Islet precursor cell (in vitro differentiated cells): ENCODE measurements around the gene SLC16A11.
"Not testable (repeated sequence)": the region's sequence is repeated elsewhere in the genome, so short reads cannot be mapped to it uniquely, and the experiment has no call there.

Experiments
- DNase-seq: peaks from one replicate; pipeline ENCODE4 v3.0.0-alpha.2; 2018

Gene SLC16A11, protein sequence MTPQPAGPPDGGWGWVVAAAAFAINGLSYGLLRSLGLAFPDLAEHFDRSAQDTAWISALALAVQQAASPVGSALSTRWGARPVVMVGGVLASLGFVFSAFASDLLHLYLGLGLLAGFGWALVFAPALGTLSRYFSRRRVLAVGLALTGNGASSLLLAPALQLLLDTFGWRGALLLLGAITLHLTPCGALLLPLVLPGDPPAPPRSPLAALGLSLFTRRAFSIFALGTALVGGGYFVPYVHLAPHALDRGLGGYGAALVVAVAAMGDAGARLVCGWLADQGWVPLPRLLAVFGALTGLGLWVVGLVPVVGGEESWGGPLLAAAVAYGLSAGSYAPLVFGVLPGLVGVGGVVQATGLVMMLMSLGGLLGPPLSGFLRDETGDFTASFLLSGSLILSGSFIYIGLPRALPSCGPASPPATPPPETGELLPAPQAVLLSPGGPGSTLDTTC

GRCh38 chr17:7043497-7044198, at the start of gene SLC16A11:
Gene SLC16A11, minus strand, starts transcription at chr17:7044092. Its CDS starts 579 bp downstream, at chr17:7043513.
- DNase-seq: no peak

DNA sequence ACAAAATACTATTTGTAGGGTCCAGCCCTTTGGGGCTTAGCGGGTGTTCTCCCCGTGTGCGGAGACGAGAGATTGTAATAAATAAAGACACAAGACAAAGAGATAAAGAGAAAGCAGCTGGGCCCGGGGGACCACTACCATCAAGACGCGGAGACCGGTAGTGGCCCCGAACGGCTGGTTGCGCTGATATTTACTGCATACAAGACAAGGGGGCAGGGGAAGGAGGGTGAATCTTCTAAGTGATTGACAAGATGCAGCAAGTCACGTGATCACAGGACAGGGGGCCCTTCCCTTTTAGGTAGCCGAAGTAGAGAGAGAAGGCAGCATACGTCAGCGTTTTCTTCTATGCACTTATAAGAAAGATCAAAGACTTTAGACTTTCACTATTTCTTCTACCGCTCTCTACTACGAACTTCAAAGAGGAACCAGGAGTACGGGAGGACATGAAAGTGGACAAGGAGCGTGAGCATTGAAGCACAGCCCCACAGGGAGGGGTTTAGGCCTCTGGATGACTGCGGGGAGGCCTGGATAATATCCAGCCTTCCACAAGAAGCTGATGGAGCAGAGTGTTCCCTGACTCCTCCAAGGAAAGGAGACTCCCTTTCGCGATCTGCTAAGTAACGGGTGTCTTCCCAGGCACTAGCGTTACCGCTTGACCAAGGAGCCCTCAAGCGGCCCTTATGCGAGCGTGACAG, 47.6 kb upstream of the SLC16A11 start:
- not testable (repeated sequence) for DNase-seq

DNA sequence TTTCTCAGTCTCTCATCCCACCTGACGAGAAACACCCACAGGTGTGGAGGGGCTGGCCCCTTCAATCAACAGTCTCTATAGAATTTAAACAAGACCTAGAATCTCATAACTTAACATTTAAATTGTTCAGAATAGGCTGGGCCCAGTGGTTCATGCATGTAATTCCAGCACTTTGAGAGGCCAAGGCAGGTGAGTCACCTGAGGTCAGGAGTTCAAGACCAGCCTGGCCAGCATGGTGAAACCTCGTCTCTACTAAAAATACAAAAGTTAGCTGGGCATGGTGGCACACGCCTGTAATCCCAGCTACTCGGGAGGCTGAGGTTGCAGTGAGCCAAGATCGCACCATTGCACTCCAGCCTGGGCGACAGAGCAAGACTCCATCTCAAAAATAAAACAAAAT, 45.7 kb upstream of the SLC16A11 start:
- DNase-seq: not testable (repeated sequence)

DNA sequence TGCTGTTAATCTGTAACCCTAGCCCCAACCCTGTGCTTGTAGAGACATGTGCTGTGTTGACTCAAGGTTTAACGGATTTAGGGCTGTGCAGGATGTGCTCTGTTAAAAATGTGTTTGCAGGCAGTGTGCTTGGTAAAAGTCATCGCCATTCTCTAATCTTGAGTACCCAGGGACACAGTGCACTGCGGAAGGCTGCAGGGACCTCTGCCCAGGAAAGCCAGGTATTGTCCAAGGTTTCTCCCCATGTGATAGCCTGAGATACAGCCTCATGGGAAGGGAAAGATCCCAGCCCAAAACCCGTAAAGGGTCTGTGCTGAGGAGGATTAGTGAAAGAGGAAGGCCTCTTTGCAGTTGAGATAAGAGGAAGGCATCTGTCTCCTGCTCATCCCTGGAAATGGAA, 44.5 kb upstream of the SLC16A11 start:
- DNase-seq: not testable (repeated sequence)

- no peak for DNase-seq
These were observed 40.2 kb upstream of the SLC16A11 start for GRCh38 chr17:7084088-7084487.

- DNase-seq: no peak
These were observed 39.7 kb upstream of the SLC16A11 start for GRCh38 chr17:7083592-7083991.

GRCh38 chr17:7081341-7082062, 37.6 kb upstream of the SLC16A11 start:
- no peak for DNase-seq

GRCh38 chr17:7080456-7081041, 36.7 kb upstream of the SLC16A11 start:
- DNase-seq: no peak

DNA sequence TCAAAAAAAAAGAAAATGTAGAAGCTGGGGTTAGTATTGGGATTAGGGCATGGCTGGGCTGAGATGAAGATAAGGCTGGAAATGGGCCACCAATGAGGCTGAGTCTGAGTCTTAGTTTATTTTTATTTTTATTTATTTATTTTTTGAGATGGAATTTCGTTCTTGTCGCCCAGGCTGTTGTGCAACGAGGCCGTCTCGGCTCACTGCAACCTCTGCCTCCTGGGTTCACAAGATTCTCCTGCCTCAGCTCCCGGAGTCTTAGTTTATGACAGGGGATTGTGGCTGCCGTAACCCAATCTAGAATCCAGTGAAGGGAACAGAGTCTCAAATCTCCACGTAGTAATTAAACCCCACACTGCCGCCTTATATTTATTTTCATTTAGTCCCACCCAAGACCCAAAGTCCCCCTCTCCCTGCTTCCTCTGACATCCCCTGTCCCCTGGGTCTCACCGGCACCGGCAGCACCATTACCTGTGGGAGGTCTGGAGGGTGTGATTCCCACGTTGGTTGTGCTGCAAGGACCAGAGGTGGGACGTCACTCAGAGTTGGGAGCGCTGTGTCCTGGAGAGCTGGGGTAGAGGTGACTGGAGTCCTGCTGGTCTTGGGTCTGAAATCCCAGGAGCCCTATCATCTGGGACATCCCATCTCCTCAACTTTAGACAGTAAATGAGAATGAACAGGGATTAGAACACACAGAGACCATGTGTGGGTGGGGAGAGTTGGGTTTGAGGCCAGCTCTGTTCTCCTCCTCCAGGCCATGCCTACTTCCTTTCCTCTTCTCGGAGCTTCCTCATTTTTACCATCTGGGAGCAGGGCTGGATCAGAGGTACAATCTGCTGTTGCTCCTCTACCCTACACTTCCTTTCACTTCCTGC, 35.9 kb upstream of the SLC16A11 start, which contains the start of gene CLEC10A:
TSS of gene CLEC10A (minus strand) at position 671 of the 875 bp plus-strand sequence. CDS start 1,439 bp downstream, outside the sequence.
- no peak for DNase-seq

- no peak for DNase-seq
These were observed 34.8 kb upstream of the SLC16A11 start for GRCh38 chr17:7078711-7079110.

GRCh38 chr17:7077911-7078546, 34.1 kb upstream of the SLC16A11 start:
- no peak for DNase-seq

DNA sequence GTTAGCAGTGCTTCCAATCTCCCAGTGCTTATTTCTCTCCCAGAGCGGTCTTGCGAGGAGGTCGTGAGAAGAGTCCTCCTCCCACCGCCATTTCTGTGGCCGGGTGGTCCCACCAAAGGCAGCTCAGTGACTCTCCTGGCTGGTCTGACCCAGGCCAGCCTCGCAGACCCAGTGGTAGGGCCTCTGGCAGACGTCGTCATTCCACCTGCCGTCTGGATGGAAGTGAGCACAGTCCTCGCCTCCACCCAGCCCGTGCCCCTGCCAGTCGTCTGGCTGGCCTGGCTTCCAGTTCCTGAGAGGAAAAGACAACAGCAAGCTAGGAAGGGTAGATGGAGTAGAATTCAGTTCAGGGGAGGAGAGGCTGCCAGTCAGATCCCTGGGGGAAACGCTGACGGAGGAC, 31.0 kb upstream of the SLC16A11 start:
- DNase-seq: no peak

GRCh38 chr17:7072406-7072805, 28.5 kb upstream of the SLC16A11 start:
- no peak for DNase-seq

- DNase-seq: no peak
These were observed 26.8 kb upstream of the SLC16A11 start for GRCh38 chr17:7070712-7071111.

DNA sequence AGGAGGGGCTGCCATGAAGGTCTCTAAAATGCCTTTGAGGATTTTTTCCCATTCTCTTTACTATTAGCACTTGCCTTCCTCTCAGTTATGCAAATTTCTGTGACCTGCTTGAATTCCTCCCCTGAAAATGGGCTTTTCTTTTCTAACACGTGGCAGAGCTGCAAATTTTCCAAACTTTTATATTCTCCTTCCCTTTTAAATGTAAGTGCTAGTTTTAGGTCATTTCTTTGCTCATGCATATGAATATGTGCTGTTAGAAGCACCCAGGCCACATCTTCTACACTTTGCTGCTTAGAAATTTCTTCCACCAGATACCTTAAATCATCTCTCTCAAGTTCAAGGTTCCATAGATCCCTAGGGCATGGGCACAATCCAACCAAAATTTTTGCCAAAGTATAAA, 24.4 kb upstream of the SLC16A11 start:
- no peak for DNase-seq

GRCh38 chr17:7067198-7067597, 23.3 kb upstream of the SLC16A11 start:
- DNase-seq: no peak

DNA sequence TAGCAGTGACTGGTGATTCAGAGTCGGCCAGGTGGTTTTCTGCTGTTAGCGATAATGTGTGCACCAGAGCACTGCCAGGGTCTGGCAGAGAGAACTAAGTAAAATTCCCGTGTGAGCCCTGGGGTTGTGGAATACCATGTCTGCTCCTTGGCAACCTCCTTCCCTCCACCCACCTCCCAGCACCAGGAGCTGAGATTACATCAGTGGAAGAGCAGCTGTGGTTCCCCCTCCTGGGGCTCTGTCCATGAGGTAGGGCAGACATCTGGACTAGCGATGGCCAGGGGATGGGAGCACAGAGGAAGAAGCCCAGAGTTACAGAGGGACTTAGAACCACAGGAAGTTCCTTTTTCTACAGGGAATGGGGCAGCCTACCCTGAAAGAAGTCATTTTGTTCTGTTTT, 20.4 kb upstream of the SLC16A11 start:
- no peak for DNase-seq

- no peak for DNase-seq
These were observed 19.7 kb upstream of the SLC16A11 start for GRCh38 chr17:7063518-7064094.

GRCh38 chr17:7060165-7060891, 16.4 kb upstream of the SLC16A11 start:
- DNase-seq: no peak
